Liver (tissue), 3 donors: Measurements from ENCODE around the gene RCOR1.

Experiments used
- JUND ChIP-seq, 2 donors: IDR thresholded peaks; 2 replicates each; pipeline ENCODE4 v1.6.1; 2016; ENCODE audit warnings: antibody characterized with exemption in 2 of 2
- RXRA ChIP-seq, 2 donors: IDR thresholded peaks; 2 replicates each; pipeline ENCODE4 v1.6.1; 2017 to 2018; ENCODE audit warnings: antibody characterized with exemption in 2 of 2, mild to moderate bottlenecking in 1 of 2
- TF ChIP-seq, protein P1 (sequence below): fragments of 150-350 bp; IDR thresholded peaks from 2 replicates; pipeline ENCODE4 v1.5.1; 2017; ENCODE audit warnings: improper control_type of control experiment, low read depth, low read length; ENCODE audit not compliant: missing input control
- TF ChIP-seq, protein P2 (sequence below): IDR thresholded peaks from 2 replicates; pipeline ENCODE4 v1.6.1; 2016; ENCODE audit warnings: antibody characterized with exemption
- TF ChIP-seq, protein P3 (sequence below): IDR thresholded peaks from 2 replicates; pipeline ENCODE4 v1.6.1; 2016; ENCODE audit warnings: antibody characterized with exemption
- donor health status: healthy.
- donor health status: healthy.

DNA sequence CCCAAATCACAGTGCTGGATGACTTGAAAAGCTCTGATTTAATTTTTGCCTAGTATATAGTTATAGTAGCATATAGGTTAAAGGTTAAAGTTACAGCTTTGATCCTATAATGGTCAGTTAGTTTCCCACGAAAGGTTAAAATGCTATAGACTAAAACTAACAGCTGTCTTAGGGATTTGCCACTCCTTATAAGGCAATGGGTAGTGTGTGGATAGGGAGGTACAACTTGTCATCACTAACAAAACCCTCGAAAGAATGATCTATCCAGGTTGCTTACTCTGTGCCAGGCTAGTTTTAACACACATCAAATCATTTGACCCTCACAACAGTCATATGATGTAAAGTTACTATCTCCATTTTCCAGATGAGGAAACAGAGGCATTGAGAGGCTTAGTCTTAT lies 11.7 kb downstream of the RCOR1 start:
- TF ChIP-seq, protein P1, sequence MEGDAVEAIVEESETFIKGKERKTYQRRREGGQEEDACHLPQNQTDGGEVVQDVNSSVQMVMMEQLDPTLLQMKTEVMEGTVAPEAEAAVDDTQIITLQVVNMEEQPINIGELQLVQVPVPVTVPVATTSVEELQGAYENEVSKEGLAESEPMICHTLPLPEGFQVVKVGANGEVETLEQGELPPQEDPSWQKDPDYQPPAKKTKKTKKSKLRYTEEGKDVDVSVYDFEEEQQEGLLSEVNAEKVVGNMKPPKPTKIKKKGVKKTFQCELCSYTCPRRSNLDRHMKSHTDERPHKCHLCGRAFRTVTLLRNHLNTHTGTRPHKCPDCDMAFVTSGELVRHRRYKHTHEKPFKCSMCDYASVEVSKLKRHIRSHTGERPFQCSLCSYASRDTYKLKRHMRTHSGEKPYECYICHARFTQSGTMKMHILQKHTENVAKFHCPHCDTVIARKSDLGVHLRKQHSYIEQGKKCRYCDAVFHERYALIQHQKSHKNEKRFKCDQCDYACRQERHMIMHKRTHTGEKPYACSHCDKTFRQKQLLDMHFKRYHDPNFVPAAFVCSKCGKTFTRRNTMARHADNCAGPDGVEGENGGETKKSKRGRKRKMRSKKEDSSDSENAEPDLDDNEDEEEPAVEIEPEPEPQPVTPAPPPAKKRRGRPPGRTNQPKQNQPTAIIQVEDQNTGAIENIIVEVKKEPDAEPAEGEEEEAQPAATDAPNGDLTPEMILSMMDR = no peak
- TF ChIP-seq, protein P2, sequence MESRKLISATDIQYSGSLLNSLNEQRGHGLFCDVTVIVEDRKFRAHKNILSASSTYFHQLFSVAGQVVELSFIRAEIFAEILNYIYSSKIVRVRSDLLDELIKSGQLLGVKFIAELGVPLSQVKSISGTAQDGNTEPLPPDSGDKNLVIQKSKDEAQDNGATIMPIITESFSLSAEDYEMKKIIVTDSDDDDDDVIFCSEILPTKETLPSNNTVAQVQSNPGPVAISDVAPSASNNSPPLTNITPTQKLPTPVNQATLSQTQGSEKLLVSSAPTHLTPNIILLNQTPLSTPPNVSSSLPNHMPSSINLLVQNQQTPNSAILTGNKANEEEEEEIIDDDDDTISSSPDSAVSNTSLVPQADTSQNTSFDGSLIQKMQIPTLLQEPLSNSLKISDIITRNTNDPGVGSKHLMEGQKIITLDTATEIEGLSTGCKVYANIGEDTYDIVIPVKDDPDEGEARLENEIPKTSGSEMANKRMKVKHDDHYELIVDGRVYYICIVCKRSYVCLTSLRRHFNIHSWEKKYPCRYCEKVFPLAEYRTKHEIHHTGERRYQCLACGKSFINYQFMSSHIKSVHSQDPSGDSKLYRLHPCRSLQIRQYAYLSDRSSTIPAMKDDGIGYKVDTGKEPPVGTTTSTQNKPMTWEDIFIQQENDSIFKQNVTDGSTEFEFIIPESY = no peak
- no peak for TF ChIP-seq JUND (IDR thresholded peaks at IDR 0.05)
- TF ChIP-seq RXRA (IDR thresholded peaks at IDR 0.05) = no peak
- TF ChIP-seq, protein P3, sequence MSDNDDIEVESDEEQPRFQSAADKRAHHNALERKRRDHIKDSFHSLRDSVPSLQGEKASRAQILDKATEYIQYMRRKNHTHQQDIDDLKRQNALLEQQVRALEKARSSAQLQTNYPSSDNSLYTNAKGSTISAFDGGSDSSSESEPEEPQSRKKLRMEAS = no peak
